HepG2 (cell line): ENCODE data around the gene NLRP4. TPM values are rescaled to one million over a fixed set of nuclear protein-coding genes. Genes with fewer than 3 reads are reported as not detected.
A peak's percentile ranks its signal among the peaks of the same experiment; 100 is the strongest.

ENCODE experiments used
- ATAC-seq: fragments of 200-7000 bp; cut with Tn5 transposase; 3 replicates; pipeline ENCODE4 v1.9.1; 2020; ENCODE audit warnings: mild to moderate bottlenecking, moderate library complexity
- BruUV-seq: library from RNA; stranded (reverse); fragments of 400-500 nt; replicated peaks from 2 replicates; lab custom pipeline; 2021; lab: Mats Ljungman, UMichigan
- CTCF ChIA-PET: fragments of 300-600 bp; formaldehyde crosslinking; extraction: SDS; loops from one replicate; lab custom pipeline; 2021; ENCODE audit warnings: low total read pairs, inconsistent platforms, low intra/inter-chr PET ratio; lab: Yijun Ruan, JAX
- POLR2A ChIA-PET: fragments of 350-600 bp; sonication (Branson Sonifier 250); formaldehyde crosslinking; loops from one replicate; lab custom pipeline; 2020; ENCODE audit warnings: antibody characterized with exemption, inconsistent platforms; lab: Yijun Ruan, JAX
- DNase-seq: peaks from one replicate; pipeline ENCODE4 v3.0.0-alpha.2; 2015; ENCODE audit warnings: low spot score
- FAIRE-seq: peaks from 3 replicates; lab custom pipeline; 2011; peaks lifted over from hg19 to GRCh38; lab: Jason Lieb, UNC
- H2AFZ ChIP-seq: one replicate; pipeline ENCODE4 v1.6.1; 2011; ENCODE audit warnings: low read length, inconsistent platforms
- H3K27ac ChIP-seq: fragments of 300-600 bp; 3 replicates; pipeline ENCODE4 v1.8.0; 2011; ENCODE audit warnings: mixed run types, mild to moderate bottlenecking, mixed read lengths, low read length, inconsistent platforms; ENCODE audit not compliant: insufficient read depth; ENCODE audit errors: extremely low read length
- H3K27me3 ChIP-seq, 2 experiments: fragments of 200-600 bp in 1 of 2; 2 replicates in 1 of 2; 3 replicates in 1 of 2; pipeline versions ENCODE4 v1.6.0 to v1.8.0; 2011; ENCODE audit warnings: low read length in 2 of 2, mild to moderate bottlenecking in 2 of 2, moderate library complexity in 2 of 2, inconsistent platforms in 1 of 2; ENCODE audit not compliant: insufficient read depth in 2 of 2, control insufficient read depth in 1 of 2
- H3K36me3 ChIP-seq, 2 experiments: fragments of 200-600 bp in 1 of 2; replicated peaks in 1 of 2; 2 replicates in 1 of 2; 3 replicates in 1 of 2; pipeline versions ENCODE4 v1.5.1 to v1.8.0; 2011; ENCODE audit warnings: low read length in 2 of 2, inconsistent platforms in 1 of 2; ENCODE audit not compliant: insufficient read depth in 2 of 2, control insufficient read depth in 1 of 2
- H3K4me1 ChIP-seq: 2 replicates; pipeline ENCODE4 v1.5.1; 2012; ENCODE audit warnings: low read length, inconsistent platforms; ENCODE audit not compliant: insufficient read depth
- H3K4me2 ChIP-seq: 2 replicates; pipeline ENCODE4 v1.6.0; 2011; ENCODE audit warnings: low read depth, low read length, inconsistent platforms
- H3K4me3 ChIP-seq, 3 experiments: fragments of 200-600 bp in 1 of 3; sonication (generic), shearing (Covaris generic) in 1 of 3; replicated peaks in 1 of 3; 2 replicates each; pipeline ENCODE4 v1.5.1; 2011 to 2016; ENCODE audit warnings: low read length in 3 of 3, inconsistent platforms in 2 of 3, low read depth in 2 of 3, mild to moderate bottlenecking in 2 of 3, control low read depth in 1 of 3, mixed read lengths in 1 of 3; ENCODE audit not compliant: insufficient read depth in 1 of 3
- H3K79me2 ChIP-seq: one replicate; pipeline ENCODE4 v1.6.1; 2011; ENCODE audit warnings: low read length, inconsistent platforms; ENCODE audit not compliant: insufficient read depth
- H3K9ac ChIP-seq: 2 replicates; pipeline ENCODE4 v1.6.0; 2011; ENCODE audit warnings: mild to moderate bottlenecking, low read depth, low read length, inconsistent platforms; ENCODE audit not compliant: insufficient read depth
- H3K9me3 ChIP-seq: 2 replicates; pipeline ENCODE4 v1.5.1; 2012; ENCODE audit warnings: mild to moderate bottlenecking, low read length
- H4K20me1 ChIP-seq: 2 replicates; pipeline ENCODE4 v1.6.0; 2011; ENCODE audit warnings: inconsistent platforms, mild to moderate bottlenecking, low read length, moderate library complexity; ENCODE audit not compliant: insufficient read depth
- ERF ChIP-seq: IDR thresholded peaks from 2 replicates; pipeline ENCODE4 v1.6.1; 2018; ENCODE audit warnings: missing biosample characterization, missing genetic modification reagents
- EZH2 ChIP-seq: conservative IDR thresholded peaks from 2 replicates; pipeline ENCODE4 v1.6.1; 2012; ENCODE audit warnings: mild to moderate bottlenecking, low read depth, low read length, moderate library complexity
- GABPA ChIP-seq, 2 experiments: IDR thresholded peaks; 2 replicates each; pipeline ENCODE4 v1.6.1; 2011 to 2016; ENCODE audit warnings: low read depth in 2 of 2, low read length in 1 of 2, missing biosample characterization in 1 of 2, missing genetic modification characterization in 1 of 2
- MXI1 ChIP-seq: IDR thresholded peaks from 3 replicates; pipeline ENCODE4 v1.6.1; 2012; ENCODE audit warnings: low read depth, low read length, inconsistent platforms, borderline replicate concordance
- MYC ChIP-seq: sonication (generic); formaldehyde crosslinking; IDR thresholded peaks from 2 replicates; pipeline ENCODE4 v1.9.0; 2021; ENCODE audit warnings: missing genetic modification reagents, borderline replicate concordance
- NRL ChIP-seq: sonication (generic); formaldehyde crosslinking; IDR thresholded peaks from 2 replicates; pipeline ENCODE4 v1.5.0; 2020; ENCODE audit warnings: missing genetic modification reagents, mild to moderate bottlenecking, moderate library complexity, borderline replicate concordance
- PAX8 ChIP-seq: sonication (generic); formaldehyde crosslinking; IDR thresholded peaks from 2 replicates; pipeline ENCODE4 v1.8.0; 2022; ENCODE audit warnings: mild to moderate bottlenecking, missing genetic modification reagents, borderline replicate concordance
- SMC3 ChIP-seq: IDR thresholded peaks from 2 replicates; pipeline ENCODE4 v1.6.1; 2011; ENCODE audit warnings: low read length, improper control_type of control experiment
- SP4 ChIP-seq: sonication (generic); formaldehyde crosslinking; IDR thresholded peaks from 2 replicates; pipeline ENCODE4 v1.8.1; 2023; ENCODE audit warnings: mild to moderate bottlenecking, missing genetic modification reagents
- TOE1 ChIP-seq: sonication (generic); formaldehyde crosslinking; IDR thresholded peaks from 2 replicates; pipeline ENCODE4 v1.4.0; 2020; ENCODE audit warnings: mild to moderate bottlenecking, missing genetic modification reagents
- YY1 ChIP-seq: IDR thresholded peaks from 2 replicates; pipeline ENCODE4 v1.6.1; 2011; ENCODE audit warnings: low read length, low read depth, moderate library complexity, mild to moderate bottlenecking; ENCODE audit not compliant: insufficient read depth, insufficient replicate concordance
- ZNF644 ChIP-seq: IDR thresholded peaks from 2 replicates; pipeline ENCODE4 v1.6.1; 2016; ENCODE audit warnings: low read depth
- WGBS: methylation state at CpG from one replicate; pipeline ENCODE4 v1.1.6; 2017; ENCODE audit warnings: low lambda C conversion rate; 5-methylcytosine and 5-hydroxymethylcytosine counted together
- in situ Hi-C: cut with HindIII; loops from 2 replicates; pipeline ENCODE4 v1.10.0; 2017; ENCODE audit warnings: low pct_unique_long_range_greater_than_20kb; ENCODE audit not compliant: extremely low pct_ligation_motif_present
- intact Hi-C: fragments of 100-400 bp; cut with micrococcal nuclease; formaldehyde crosslinking; loops from one replicate; pipeline ENCODE4 v1.10.0; 2022; ENCODE audit not compliant: unreplicated experiment
- polyA plus RNA-seq, 8 experiments: library from polyadenylated mRNA; depleted of rRNA in 3 of 8; stranded (reverse) in 7 of 8; unstranded in 1 of 8; fragments of >200 nt; fragmentation: Illumina TruSeq in 4 of 8; extraction: Trizol in 4 of 8; gene quantifications; 2 replicates each; pipeline versions ENCODE4 v1.2.1 to v1.2.3, GENCODE V29; 2011 to 2016; ENCODE audit warnings: low read depth in 4 of 8, missing spikeins in 1 of 8, mixed read lengths in 1 of 8; ENCODE audit not compliant: insufficient read depth in 1 of 8
- total RNA-seq, 5 experiments: library from RNA; depleted of rRNA; stranded (reverse); fragments of >200 nt; fragmentation: Illumina TruSeq; extraction: Trizol; gene quantifications; 2 replicates each; pipeline ENCODE4 v1.2.3, GENCODE V29; 2016; ENCODE audit warnings: low read depth in 1 of 5
- TF ChIP-seq, protein P1 (sequence below): IDR thresholded peaks from 2 replicates; pipeline ENCODE4 v1.6.1; 2016; ENCODE audit warnings: missing compliant biosample characterization, missing genetic modification reagents, borderline replicate concordance
- TF ChIP-seq, protein P2 (sequence below): sonication (generic); formaldehyde crosslinking; IDR thresholded peaks from 2 replicates; pipeline ENCODE4 v1.8.1; 2022; ENCODE audit warnings: mild to moderate bottlenecking, missing genetic modification reagents
- TF ChIP-seq, protein P3 (sequence below), 2 experiments: sonication (generic) in 1 of 2; formaldehyde crosslinking in 1 of 2; IDR thresholded peaks; 2 replicates each; pipeline versions ENCODE4 v1.5.1 to v1.6.1; 2011 to 2020; ENCODE audit warnings: borderline replicate concordance in 1 of 2, low read depth in 1 of 2, low read length in 1 of 2, mild to moderate bottlenecking in 1 of 2, missing genetic modification reagents in 1 of 2, moderate library complexity in 1 of 2
- TF ChIP-seq, protein P4 (sequence below): sonication (generic); formaldehyde crosslinking; IDR thresholded peaks from 2 replicates; pipeline ENCODE4 v1.5.0; 2020; ENCODE audit warnings: mild to moderate bottlenecking, missing genetic modification reagents, moderate library complexity

Gene NLRP4
- total and polyA plus RNA-seq, 2 of the 13 experiments (the other 11 are each of a cell fraction or from before 2014, with no cell fraction given): not detected

DNA sequence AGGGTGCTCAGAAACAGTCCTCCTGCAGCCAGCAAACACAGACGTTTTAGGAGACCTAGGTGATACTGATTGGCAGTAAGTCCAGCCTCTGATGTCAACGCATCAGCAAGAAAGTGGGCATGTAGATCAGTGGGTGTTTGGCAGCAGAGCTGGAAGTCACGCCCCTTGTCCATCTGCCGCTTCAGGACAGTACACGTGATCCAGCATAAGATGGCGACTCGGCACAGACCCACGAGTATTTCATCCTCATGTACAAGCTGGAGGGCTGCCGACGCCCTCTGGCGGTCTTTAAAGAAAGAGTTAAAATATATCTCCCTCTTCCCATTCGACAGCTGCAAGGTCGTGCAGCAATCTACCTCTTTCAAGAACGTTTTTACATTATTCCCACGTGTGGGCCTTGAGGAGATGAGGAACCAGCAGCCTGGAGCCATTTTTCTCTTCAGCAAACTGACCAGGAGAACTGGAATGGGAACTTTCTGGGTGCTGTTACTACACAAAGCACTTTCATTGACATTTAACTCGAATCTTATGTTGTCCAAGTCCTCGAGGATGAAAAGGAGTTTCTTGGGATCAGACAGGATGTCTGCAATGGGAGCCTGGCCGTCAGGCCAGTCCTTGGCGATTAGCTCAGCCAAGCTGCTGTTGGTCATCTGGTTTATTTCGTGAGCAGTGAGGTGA, 26.8 kb upstream of the NLRP4 start:
- ATAC-seq (peak; percentile 77), DNase-seq (peak; percentile 65), FAIRE-seq (peak; percentile 51)
- H3K36me3 ChIP-seq: no peaks in the 10 kb centered on the region
- H3K4me3 ChIP-seq: no peak overlapping the region
- in situ Hi-C loops (no loop called here), intact Hi-C loops (loop anchor here (5.0 kb wide), 1 partner anchor 177 kb away; no protein-coding TSS in a partner anchor)
- no peak overlapping the region for H3K27ac ChIP-seq
- CTCF ChIA-PET: interaction anchor here (1.2 kb wide), 1 partner anchor 177 kb away, joined by 4 read pairs; no protein-coding TSS in a partner anchor
- WGBS: 13% methylated on average over 15 of the region's 20 CpGs
- no peaks in the 10 kb centered on the region for H3K79me2 ChIP-seq
- POLR2A ChIA-PET: interaction anchor here (1.6 kb wide), 1 partner anchor 155 kb away, joined by 3 read pairs; the partner anchor contains the start of gene U2AF2
- BruUV-seq: no TSS peak
- peaks cover 4% of the 10 kb centered on the region; the same call in 1 of the 2 replicates for H3K4me1 ChIP-seq
- H4K20me1 ChIP-seq: no peaks in the 10 kb centered on the region
- H3K9me3 ChIP-seq: no peaks in the 10 kb centered on the region
- H3K27me3 ChIP-seq: peaks cover 0 to 13% of the 10 kb centered on the region in 2 experiments; a peak in 2 of 5 replicates
- no peak overlapping the region for H3K9ac ChIP-seq
- no peak overlapping the region for H2AFZ ChIP-seq
- H3K4me2 ChIP-seq: no peak overlapping the region
- TF ChIP-seq, protein P1, sequence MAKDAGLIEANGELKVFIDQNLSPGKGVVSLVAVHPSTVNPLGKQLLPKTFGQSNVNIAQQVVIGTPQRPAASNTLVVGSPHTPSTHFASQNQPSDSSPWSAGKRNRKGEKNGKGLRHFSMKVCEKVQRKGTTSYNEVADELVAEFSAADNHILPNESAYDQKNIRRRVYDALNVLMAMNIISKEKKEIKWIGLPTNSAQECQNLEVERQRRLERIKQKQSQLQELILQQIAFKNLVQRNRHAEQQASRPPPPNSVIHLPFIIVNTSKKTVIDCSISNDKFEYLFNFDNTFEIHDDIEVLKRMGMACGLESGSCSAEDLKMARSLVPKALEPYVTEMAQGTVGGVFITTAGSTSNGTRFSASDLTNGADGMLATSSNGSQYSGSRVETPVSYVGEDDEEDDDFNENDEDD (CRISPR knock-in tag): peak; percentile 41; the same call in 1 of the 2 replicates
- TF ChIP-seq SMC3 (peak; percentile 63), SP4 (0 out of 2 replicates have a peak, but pooled peaks have one; percentile 16), MYC (CRISPR knock-in tag) (peak; percentile 47; the same call in 1 of the 2 replicates), EZH2 (no peak), PAX8 (CRISPR knock-in tag) (no peak), YY1 (peak; percentile 86), NRL (no peak), MXI1 (0 out of 3 replicates have a peak, but pooled peaks have one; percentile 19), ERF (CRISPR knock-in tag) (0 out of 2 replicates have a peak, but pooled peaks have one; percentile 33), ZNF644 (CRISPR knock-in tag) (peak; percentile 65; the same call in 1 of the 2 replicates), GABPA (IDR thresholded peaks at IDR 0.05; ENCODE audit: low read depth, low read length) (no peak), GABPA (CRISPR knock-in tag; IDR thresholded peaks at IDR 0.05; ENCODE audit: low read depth) (no peak), TOE1 (no peak)
- TF ChIP-seq, protein P2, sequence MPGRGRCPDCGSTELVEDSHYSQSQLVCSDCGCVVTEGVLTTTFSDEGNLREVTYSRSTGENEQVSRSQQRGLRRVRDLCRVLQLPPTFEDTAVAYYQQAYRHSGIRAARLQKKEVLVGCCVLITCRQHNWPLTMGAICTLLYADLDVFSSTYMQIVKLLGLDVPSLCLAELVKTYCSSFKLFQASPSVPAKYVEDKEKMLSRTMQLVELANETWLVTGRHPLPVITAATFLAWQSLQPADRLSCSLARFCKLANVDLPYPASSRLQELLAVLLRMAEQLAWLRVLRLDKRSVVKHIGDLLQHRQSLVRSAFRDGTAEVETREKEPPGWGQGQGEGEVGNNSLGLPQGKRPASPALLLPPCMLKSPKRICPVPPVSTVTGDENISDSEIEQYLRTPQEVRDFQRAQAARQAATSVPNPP (CRISPR knock-in tag): no peak
- TF ChIP-seq, protein P3, sequence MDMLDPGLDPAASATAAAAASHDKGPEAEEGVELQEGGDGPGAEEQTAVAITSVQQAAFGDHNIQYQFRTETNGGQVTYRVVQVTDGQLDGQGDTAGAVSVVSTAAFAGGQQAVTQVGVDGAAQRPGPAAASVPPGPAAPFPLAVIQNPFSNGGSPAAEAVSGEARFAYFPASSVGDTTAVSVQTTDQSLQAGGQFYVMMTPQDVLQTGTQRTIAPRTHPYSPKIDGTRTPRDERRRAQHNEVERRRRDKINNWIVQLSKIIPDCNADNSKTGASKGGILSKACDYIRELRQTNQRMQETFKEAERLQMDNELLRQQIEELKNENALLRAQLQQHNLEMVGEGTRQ (IDR thresholded peaks at IDR 0.05; ENCODE audit: low read depth, low read length): peak; percentile 68
- TF ChIP-seq, protein P3 (CRISPR knock-in tag; IDR thresholded peaks at IDR 0.05; ENCODE audit: borderline replicate concordance): peak; percentile 80; the same call in 1 of the 2 replicates
- TF ChIP-seq, protein P4, sequence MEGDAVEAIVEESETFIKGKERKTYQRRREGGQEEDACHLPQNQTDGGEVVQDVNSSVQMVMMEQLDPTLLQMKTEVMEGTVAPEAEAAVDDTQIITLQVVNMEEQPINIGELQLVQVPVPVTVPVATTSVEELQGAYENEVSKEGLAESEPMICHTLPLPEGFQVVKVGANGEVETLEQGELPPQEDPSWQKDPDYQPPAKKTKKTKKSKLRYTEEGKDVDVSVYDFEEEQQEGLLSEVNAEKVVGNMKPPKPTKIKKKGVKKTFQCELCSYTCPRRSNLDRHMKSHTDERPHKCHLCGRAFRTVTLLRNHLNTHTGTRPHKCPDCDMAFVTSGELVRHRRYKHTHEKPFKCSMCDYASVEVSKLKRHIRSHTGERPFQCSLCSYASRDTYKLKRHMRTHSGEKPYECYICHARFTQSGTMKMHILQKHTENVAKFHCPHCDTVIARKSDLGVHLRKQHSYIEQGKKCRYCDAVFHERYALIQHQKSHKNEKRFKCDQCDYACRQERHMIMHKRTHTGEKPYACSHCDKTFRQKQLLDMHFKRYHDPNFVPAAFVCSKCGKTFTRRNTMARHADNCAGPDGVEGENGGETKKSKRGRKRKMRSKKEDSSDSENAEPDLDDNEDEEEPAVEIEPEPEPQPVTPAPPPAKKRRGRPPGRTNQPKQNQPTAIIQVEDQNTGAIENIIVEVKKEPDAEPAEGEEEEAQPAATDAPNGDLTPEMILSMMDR (CRISPR knock-in tag): peak; percentile 69
